Measurements from ENCODE around the gene NSG2. TPM values are rescaled to one million over a fixed set of nuclear protein-coding genes. Genes with fewer than 3 reads are reported as not detected.

Gene NSG2
- polyA plus RNA-seq, 1 donor from 2014 or later: not detected

DNA sequence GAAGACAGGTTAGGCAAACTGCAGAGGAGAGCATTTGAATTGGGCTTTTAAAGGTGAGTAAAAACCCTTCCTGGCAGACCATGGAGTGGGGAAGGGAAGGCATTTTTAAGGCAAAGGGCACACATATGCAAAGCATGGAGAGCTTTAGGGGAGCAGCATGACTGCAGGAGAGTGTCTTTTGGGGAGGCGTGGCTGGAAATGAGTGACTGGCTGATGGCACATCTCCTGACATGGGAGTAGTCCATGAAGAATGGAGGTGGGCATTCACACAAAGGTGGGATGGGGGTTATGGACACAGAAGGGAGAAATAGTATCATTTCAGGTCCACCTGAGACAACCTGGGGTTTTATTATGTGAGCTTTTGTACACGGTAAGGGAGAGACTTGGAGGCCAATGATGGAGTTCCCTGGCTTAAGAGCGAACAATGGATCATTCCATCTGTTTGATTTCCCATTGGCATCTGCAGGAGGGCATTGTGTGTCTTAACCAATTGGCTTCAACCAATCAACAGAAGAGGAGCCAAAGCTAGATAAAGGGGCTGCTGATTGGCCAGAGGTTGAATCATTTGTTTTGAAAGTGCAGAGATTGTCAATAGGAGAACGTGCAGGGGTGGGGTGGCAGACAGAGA is 2.1 kb downstream of the NSG2 start:
- no peak overlapping the region for H3K27ac Mint-ChIP-seq
- H3K4me1 Mint-ChIP-seq: no peaks in the 10 kb centered on the region
- H3K36me3 Mint-ChIP-seq: no peaks in the 10 kb centered on the region
- H3K9me3 Mint-ChIP-seq: no peaks in the 10 kb centered on the region
- H3K4me3 Mint-ChIP-seq: no peak overlapping the region
- H3K27me3 Mint-ChIP-seq: peaks cover 23% of the 10 kb centered on the region

DNA sequence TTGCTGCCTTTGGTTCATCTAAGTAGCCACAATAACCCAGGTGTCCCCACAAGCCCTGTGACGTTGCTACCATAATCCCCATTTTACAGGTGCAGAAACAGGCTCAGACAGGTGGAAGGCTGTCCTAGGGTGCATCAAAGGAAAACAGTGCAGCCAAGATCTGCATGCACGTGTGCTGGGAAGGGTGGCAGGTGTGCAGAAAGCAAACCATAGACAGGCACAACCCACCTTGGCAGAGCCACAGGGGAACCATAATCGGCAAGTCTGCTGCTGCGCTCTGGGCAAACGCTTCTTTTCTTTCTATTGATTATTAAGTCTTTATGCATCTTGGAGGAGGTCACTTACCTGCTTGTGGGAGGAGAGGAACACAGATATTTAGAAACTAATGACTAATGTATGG is 7.1 kb downstream of the NSG2 start:
- H3K4me3 Mint-ChIP-seq: no peak overlapping the region
- no peak overlapping the region for H3K27ac Mint-ChIP-seq
- H3K27me3 Mint-ChIP-seq: peaks cover 3% of the 10 kb centered on the region
- no peaks in the 10 kb centered on the region for H3K4me1 Mint-ChIP-seq
- H3K36me3 Mint-ChIP-seq: no peaks in the 10 kb centered on the region
- H3K9me3 Mint-ChIP-seq: no peaks in the 10 kb centered on the region

DNA sequence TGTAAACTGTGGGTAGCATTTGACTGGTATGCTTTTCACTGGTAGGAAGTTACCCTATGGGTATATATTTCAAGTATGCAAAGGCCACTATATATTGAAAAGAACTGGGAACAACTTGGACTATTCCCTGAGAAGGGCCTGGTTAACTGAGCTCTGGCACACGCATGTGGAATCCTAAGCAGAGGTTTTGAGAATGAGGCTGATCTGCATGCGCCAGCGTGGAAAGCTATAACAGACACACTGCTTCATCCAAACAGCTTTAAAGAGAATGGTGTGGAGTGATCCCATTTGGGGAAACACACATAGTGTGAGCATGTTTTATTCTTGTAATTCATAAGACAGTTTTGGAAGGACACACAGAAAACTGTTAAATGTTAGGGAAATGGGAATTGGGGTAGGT is 8.4 kb downstream of the NSG2 start:
- no peaks in the 10 kb centered on the region for H3K4me1 Mint-ChIP-seq
- H3K9me3 Mint-ChIP-seq: no peaks in the 10 kb centered on the region
- H3K36me3 Mint-ChIP-seq: no peaks in the 10 kb centered on the region
- peaks cover 8% of the 10 kb centered on the region for H3K27me3 Mint-ChIP-seq
- no peak overlapping the region for H3K27ac Mint-ChIP-seq
- no peak overlapping the region for H3K4me3 Mint-ChIP-seq

DNA sequence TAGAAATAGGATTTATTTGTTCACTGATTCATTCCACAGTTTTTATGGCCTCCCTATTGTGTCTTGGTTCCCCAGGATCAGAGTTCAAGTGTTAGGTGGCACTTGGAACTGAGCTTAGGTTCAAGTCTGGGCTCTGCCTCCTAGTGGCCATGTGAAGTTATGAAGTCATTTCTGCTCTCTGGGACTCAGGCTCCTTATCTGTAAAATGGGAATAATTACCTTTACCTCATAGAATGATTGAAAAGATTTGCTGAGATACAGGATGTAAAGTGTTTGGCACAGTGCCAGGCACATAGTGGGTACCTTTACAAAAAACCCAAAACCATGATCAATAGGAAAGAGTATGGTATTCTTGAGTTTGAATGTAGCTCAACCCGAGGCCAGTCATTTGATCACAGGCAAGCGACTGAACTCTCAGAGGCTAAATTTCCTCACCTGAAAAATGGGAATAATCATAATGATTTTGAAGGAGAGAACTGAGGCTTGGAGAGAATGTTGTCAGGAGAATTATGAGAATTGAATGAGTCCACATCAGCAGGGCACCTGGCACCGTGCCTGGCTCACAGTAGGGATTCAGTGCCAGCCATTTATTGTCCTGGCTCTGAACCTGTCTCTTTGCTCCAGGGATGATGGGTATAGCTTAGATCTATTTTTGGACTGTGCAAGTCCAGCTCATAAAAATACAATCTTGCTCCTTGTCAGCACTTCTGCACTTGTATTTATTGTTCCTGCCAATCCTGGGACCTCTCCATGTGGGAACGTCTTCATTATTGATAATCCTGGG is 10.8 kb downstream of the NSG2 start:
- H3K36me3 Mint-ChIP-seq: no peaks in the 10 kb centered on the region
- peaks cover 0 to 2% (median under 1%) of the 10 kb centered on the region in 3 donors for H3K9me3 Mint-ChIP-seq
- peaks cover 7% of the 10 kb centered on the region for H3K27me3 Mint-ChIP-seq
- no peaks in the 10 kb centered on the region for H3K4me1 Mint-ChIP-seq
- H3K4me3 Mint-ChIP-seq: no peak overlapping the region
- no peak overlapping the region for H3K27ac Mint-ChIP-seq

DNA sequence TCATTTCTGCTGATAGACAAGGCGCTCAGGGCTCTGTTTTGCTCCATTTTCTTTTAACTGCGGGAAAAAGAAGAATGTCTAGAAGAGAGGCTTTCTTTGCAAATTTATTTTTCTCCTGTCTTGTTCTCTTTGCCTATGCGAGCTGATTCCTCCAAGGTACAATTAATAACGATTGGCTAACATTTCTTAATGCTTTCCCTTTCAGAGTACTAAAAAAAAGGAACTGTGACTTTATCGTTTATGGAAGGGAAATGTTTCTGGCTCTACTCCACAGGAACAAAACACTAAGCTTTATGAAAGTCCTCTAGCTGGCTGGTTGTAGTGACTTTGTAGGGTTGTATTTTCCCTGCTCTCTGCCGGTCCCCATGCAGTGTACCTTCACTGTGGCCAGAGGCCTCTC is 11.7 kb downstream of the NSG2 start:
- Mint-ChIP-seq H3K27ac (no peak overlapping the region), H3K36me3 (no peaks in the 10 kb centered on the region), H3K27me3 (peaks cover 8% of the 10 kb centered on the region), H3K9me3 (peaks cover 0 to 2% (median 1%) of the 10 kb centered on the region in 3 donors), H3K4me3 (no peak overlapping the region), H3K4me1 (no peaks in the 10 kb centered on the region)

DNA sequence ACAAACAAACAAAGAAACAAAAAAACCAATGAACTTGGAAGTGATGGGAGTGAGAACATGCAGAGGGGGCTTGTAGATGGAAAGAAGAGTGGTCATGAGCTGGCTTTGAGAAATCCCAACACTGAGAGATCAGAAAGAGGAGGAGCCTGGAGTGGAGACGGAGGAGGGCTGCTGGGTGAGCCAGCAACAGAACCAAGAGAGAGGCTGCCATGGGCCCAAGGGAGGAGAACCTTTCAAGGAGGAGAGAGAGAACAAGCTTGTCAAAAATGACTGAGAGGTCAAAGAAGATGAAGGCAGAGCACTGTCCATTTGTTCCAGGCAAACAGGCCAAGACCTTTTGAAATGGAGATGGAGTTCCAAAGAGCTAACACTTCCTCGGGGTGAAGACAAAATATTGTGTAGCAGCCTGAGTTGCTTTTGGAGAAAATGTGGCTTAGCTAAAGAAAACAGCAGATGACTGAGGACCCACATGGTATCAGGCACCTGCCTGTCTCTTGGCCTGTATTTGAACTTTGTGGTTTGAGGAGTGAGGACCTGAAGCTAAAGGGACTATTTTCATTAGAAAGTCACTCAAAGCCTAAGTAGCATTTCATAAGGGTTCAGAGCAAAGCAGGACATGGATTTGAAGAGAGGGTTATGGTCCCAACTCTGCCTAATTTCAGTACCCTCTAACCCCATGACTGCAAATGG is 13.1 kb downstream of the NSG2 start:
- Mint-ChIP-seq H3K4me3 (no peak overlapping the region), H3K27ac (peak overlapping the region in 1 of 3 donors; percentile 31), H3K27me3 (peaks cover 8% of the 10 kb centered on the region), H3K4me1 (no peaks in the 10 kb centered on the region), H3K36me3 (no peaks in the 10 kb centered on the region), H3K9me3 (peaks cover 0 to 2% (median 1%) of the 10 kb centered on the region in 3 donors)

DNA sequence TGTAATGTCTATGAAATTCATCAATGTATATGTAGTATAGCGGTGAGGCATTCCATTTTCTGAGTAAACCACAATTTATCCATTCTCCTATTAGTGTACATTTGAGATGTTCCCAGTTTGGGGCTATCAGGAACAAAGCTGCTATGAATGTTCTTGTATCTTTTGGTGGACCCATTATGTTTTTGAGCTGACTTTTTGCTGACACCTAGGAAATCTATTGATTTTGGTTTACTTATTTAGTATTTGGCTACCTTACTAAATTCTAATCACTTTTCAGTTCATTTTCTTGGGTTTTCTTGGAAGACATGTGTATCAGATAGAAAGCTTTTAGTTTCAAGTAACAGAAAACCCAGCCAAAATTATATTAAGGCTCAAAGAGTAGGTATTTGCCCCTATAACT is 13.7 kb downstream of the NSG2 start:
- H3K4me3 Mint-ChIP-seq: no peak overlapping the region
- no peaks in the 10 kb centered on the region for H3K36me3 Mint-ChIP-seq
- H3K27me3 Mint-ChIP-seq: peaks cover 12% of the 10 kb centered on the region
- H3K27ac Mint-ChIP-seq: no peak overlapping the region
- peaks cover 0 to 2% (median 1%) of the 10 kb centered on the region in 3 donors for H3K9me3 Mint-ChIP-seq
- H3K4me1 Mint-ChIP-seq: no peaks in the 10 kb centered on the region

DNA sequence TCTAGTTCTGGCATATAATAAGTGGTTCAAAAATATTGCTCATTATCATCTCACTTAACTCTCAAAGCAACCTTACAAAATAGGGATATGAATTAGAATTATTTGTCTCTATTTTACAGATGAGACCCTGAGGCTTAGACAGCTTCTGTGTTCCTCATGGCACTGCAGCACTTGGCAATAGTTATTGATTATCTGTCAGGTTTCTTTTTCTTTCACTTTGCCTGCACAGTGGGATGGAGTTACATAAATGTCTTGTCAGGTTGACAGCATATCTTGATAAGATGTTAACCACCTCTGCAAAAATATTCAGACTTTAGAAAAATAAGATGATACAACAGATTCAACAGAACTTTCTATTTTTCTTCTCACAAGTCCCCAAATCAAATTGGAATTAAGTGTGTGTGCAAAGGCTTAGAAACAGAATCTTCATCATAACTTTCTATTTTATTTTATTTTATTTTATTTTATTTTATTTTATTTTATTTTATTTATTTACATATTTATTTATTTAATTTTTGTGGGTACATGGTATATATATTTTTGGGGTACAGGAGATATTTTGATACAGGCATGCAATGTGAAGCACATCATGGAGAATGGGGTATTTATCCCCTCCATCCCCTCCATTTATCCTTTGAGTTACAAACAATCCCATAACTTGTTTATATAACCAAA is 17.7 kb downstream of the NSG2 start:
- H3K27ac Mint-ChIP-seq: no peak overlapping the region

DNA sequence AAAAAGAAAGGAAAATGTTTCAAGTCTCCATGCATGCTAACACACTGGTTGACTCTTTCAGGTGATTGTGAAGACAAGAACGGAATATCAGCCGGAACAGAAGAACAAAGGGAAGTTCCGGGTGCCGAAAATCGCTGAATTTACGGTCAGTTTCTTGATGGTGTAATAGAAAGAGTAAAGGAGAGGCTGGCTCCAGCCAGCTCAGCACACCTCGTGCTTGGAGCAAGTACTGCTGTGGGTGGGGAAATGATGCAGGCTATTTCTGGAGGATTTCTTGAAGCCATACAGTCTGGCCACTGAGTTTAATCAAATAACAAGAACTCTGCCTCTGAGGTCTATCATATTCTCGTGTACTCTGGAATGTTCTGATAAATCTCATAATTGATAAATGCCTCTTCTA is 18.7 kb downstream of the NSG2 start:
- H3K9me3 Mint-ChIP-seq: peaks cover 0 to 2% (median 1%) of the 10 kb centered on the region in 3 donors
- no peak overlapping the region for H3K4me3 Mint-ChIP-seq
- no peaks in the 10 kb centered on the region for H3K4me1 Mint-ChIP-seq
- no peaks in the 10 kb centered on the region for H3K36me3 Mint-ChIP-seq
- H3K27me3 Mint-ChIP-seq: peaks cover 22% of the 10 kb centered on the region
- no peak overlapping the region for H3K27ac Mint-ChIP-seq

More for the DNA sequence above, 17.7 kb downstream of the NSG2 start:
- H3K4me3 Mint-ChIP-seq: no peak overlapping the region
- peaks cover 0 to 2% (median 1%) of the 10 kb centered on the region in 3 donors for H3K9me3 Mint-ChIP-seq
- H3K4me1 Mint-ChIP-seq: no peaks in the 10 kb centered on the region
- peaks cover 23% of the 10 kb centered on the region for H3K27me3 Mint-ChIP-seq
- no peaks in the 10 kb centered on the region for H3K36me3 Mint-ChIP-seq

DNA sequence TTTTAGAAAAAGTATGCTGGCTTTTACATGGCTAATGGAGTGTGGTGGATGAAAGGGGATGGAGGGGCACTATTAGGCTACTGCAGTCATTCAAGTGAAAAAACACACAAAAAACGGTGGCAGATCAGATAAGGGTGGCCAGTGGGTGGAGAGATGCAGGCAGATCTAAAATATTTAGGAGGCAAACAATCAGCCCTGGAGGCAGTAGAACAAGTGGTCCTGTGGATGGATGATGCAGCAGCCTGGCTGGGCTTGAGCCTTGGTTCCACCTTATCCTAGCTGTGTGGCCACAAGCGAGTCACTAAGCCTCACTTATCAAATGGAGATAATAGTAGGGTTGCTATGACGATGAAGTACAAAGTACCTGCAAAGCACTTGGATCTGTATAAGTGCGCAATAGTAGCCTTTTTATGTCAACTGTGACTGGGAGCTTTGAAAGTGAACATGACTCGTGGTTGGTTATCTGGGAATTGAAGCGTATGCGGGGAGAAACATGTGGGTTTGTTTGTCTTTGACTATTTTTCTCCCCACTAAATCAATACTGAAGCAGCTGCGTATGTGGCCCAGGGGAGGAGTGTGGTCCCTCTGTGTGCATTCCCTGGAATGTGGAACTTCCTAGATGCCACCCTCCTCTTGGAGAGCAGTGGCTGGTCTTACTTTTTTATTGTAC is 20.2 kb downstream of the NSG2 start:
- Mint-ChIP-seq H3K27me3 (peaks cover 22% of the 10 kb centered on the region), H3K4me1 (no peaks in the 10 kb centered on the region), H3K27ac (no peak overlapping the region), H3K9me3 (peaks cover 0 to 1% (median 0%) of the 10 kb centered on the region in 3 donors), H3K4me3 (no peak overlapping the region), H3K36me3 (no peaks in the 10 kb centered on the region)

DNA sequence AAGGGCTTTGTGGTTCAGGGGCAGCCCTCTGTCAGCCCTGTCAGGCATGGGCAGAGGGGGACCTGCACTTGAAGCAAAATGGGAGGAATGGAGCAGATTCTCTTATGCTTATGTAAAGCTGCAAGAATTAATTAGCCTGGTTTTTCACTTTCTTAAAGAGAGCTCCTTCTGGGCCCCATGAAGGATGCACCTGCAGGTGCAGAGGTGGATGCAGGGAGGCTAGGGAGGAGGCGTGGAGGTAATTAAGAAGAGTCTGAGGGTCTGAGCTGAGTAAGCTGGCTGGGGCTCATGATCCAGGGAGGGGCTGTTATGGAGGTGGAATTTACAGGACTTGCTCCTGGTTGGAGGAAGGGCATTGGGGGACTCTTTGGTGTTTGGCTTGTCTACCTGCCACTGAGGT is 22.0 kb downstream of the NSG2 start:
- Mint-ChIP-seq H3K27ac (no peak overlapping the region), H3K4me3 (no peak overlapping the region), H3K27me3 (peaks cover 20% of the 10 kb centered on the region), H3K9me3 (no peaks in the 10 kb centered on the region), H3K36me3 (no peaks in the 10 kb centered on the region), H3K4me1 (no peaks in the 10 kb centered on the region)

DNA sequence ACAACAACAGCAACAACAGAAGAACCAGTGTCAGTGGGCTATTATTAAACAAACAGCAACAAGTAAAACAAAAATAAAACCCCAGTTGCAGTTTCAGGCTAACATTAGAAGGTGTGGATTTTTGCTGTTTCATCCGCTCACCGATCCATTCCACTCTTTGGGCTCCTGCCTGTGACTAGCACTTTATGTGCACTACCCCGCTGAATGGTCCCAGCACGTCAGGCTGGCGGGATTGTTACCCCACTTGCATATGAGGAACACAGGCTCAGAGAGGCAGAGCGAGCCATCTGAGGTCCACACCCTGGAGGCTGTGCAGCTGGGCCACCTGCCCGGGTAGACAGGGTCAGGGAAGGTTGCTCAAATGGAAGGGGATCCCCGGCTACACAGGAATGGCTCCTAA is 26.0 kb downstream of the NSG2 start:
- H3K27me3 Mint-ChIP-seq: peaks cover 8% of the 10 kb centered on the region
- no peak overlapping the region for H3K27ac Mint-ChIP-seq
- no peaks in the 10 kb centered on the region for H3K4me1 Mint-ChIP-seq
- H3K36me3 Mint-ChIP-seq: no peaks in the 10 kb centered on the region
- no peaks in the 10 kb centered on the region for H3K9me3 Mint-ChIP-seq
- no peak overlapping the region for H3K4me3 Mint-ChIP-seq

DNA sequence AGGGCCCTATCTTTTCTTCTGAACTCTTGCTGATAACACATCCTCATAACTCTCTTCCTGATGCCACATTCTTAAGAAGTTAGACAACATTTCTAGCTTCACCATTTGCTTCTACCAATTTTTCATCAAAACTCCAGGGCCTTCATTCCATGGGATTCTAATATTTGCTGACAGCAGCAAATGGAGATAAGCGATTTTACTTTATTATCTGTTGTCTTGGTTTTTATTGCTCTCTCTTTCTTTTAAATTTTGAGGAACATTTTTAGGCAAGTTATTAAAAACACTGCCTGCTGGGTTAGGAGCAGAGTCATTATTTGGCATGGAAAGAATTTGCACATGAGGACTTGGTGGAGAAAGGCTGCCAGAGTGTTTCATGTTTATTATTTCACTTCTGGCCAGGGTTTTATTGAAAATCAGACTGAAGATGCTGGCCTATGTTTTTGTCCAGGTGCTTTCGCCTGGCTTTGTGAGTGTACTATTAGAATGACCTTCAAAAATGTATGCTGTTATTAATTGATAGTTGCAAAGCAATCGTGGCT is 27.7 kb downstream of the NSG2 start:
- Mint-ChIP-seq H3K4me3 (no peak overlapping the region), H3K27me3 (peaks cover 5% of the 10 kb centered on the region), H3K4me1 (no peaks in the 10 kb centered on the region), H3K36me3 (no peaks in the 10 kb centered on the region), H3K9me3 (no peaks in the 10 kb centered on the region), H3K27ac (no peak overlapping the region)

DNA sequence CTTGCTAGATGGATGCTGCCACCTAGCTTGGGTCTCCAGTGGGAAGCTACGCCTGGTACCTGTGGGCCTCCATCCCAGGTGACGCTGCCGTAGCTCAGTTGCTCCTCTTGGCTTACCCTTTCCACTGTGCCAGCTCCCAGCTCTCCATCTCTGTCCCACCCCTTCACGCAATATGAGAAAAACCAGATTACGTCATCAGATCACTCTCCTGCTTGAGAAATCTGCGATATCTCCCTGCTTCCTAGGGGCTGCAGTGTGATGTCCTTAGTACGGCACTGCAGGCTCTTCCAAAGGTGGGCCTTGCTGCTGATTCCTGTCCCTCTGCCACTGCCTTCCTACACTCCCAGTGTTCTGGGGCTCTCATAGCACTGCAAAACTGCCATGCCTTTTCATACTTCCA is 28.9 kb downstream of the NSG2 start:
- Mint-ChIP-seq H3K27ac (no peak overlapping the region), H3K36me3 (no peaks in the 10 kb centered on the region), H3K4me3 (peak overlapping the region in 1 of 4 donors; percentile 2), H3K27me3 (peaks cover 4% of the 10 kb centered on the region), H3K9me3 (no peaks in the 10 kb centered on the region), H3K4me1 (no peaks in the 10 kb centered on the region)
